ENCODE data around the gene KRTAP10-4. TPM values are rescaled to one million over a fixed set of nuclear protein-coding genes. Genes with fewer than 3 reads are reported as not detected.

The KRTAP10-4 gene
- total and polyA plus RNA-seq, 2 of the 4 experiments (the other 2 are of a cell fraction) = not detected

GRCh38 chr21:44603911-44604310 is 30.4 kb downstream of the KRTAP10-4 start:
- no peak overlapping the region for H3K9ac ChIP-seq (ENCODE audit: low read depth, low read length)
- no TSS peak for BruUV-seq (replicated peaks)
- H2AK9ac ChIP-seq (replicated peaks; ENCODE audit: low read depth, low read length, poor library complexity) = no peak overlapping the region
- no peak overlapping the region for H2BK120ac ChIP-seq (ENCODE audit: low read depth, low read length)
- in situ Hi-C loops (cut with MboI; ENCODE audit: low sequenced_read_pairs) = no loop called here
- no peak overlapping the region for H4K91ac ChIP-seq (ENCODE audit: insufficient read depth, low read depth, low read length)
- TF ChIP-seq CEBPB (IDR thresholded peaks at IDR 0.05; ENCODE audit: low read depth, low read length) (no peak), NFE2L2 (IDR thresholded peaks at IDR 0.05; ENCODE audit: low read depth, low read length) (no peak), POLR2A (IDR thresholded peaks at IDR 0.05; ENCODE audit: low read depth, low read length) (no peak), CHD1 (IDR thresholded peaks at IDR 0.05; ENCODE audit: low read depth, low read length) (no peak)
- no peaks in the 10 kb centered on the region for H3K4me1 ChIP-seq (ENCODE audit: control insufficient read depth, insufficient read depth, low read length)
- no peak overlapping the region for H3K27ac ChIP-seq (ENCODE audit: insufficient read depth, low read length)
- H2AK5ac ChIP-seq (ENCODE audit: low read depth, low read length) = no peak overlapping the region
- no peak overlapping the region for H3K18ac ChIP-seq (ENCODE audit: low read depth, low read length)
- no peak for DNase-seq
- ATAC-seq (ENCODE audit: low read depth) = no peak
- no peaks in the 10 kb centered on the region for H3K9me1 ChIP-seq (ENCODE audit: insufficient read depth, low read length)
- no peaks in the 10 kb centered on the region for H4K20me1 ChIP-seq (ENCODE audit: insufficient read depth, low read length)
- ChIA-PET CTCF (no interaction called here), POLR2A (ENCODE audit: unreplicated experiment) (no interaction called here)
- H2AFZ ChIP-seq (replicated peaks; ENCODE audit: low read length, poor library complexity) = no peak overlapping the region
- H3K4me2 ChIP-seq (ENCODE audit: low read depth, low read length) = no peak overlapping the region
- dilution Hi-C loops (cut with HindIII; ENCODE audit: low sequenced_read_pairs, unreplicated experiment) = no loop called here
- H4K5ac ChIP-seq (ENCODE audit: low read depth, low read length) = no peak overlapping the region
- H3K4ac ChIP-seq (ENCODE audit: low read depth, low read length) = no peak overlapping the region
- no peak overlapping the region for H4K8ac ChIP-seq (ENCODE audit: low read depth in 2 of 2, low read length in 2 of 2)
- no peaks in the 10 kb centered on the region for H3K9me3 ChIP-seq (ENCODE audit: control insufficient read depth, insufficient read depth, low read length)
- H2BK5ac ChIP-seq (ENCODE audit: low read depth, low read length, poor library complexity, severe bottlenecking) = no peak overlapping the region
- no peak overlapping the region for H2BK15ac ChIP-seq (ENCODE audit: low read depth, low read length)
- no peak overlapping the region for H3K23ac ChIP-seq (ENCODE audit: low read depth, low read length)
- no peak overlapping the region for H3K4me3 ChIP-seq (ENCODE audit: insufficient read depth, low read depth, low read length)
- H3K27me3 ChIP-seq (ENCODE audit: control insufficient read depth, insufficient read depth, low read length) = peaks cover 2% of the 10 kb centered on the region
- no peak overlapping the region for H2BK20ac ChIP-seq (ENCODE audit: low read depth, low read length)
- 26% methylated on average over 4 of the region's 8 CpGs; no CpG with 5 or more reads in 1 of the 2 experiments for WGBS, 2 experiments (ENCODE audit: extremely low coverage in 2 of 2, insufficient read length in 1 of 2)
- no peaks in the 10 kb centered on the region for H3K79me1 ChIP-seq (ENCODE audit: low read depth in 1 of 2, low read length in 2 of 2)
- no peaks in the 10 kb centered on the region for H3K36me3 ChIP-seq (ENCODE audit: control insufficient read depth, insufficient read depth, low read length)
- no peak overlapping the region for H3K56ac ChIP-seq (ENCODE audit: extremely low read depth, insufficient read depth, low read length)
- H3K14ac ChIP-seq (replicated peaks; ENCODE audit: low read depth, low read length) = no peak overlapping the region
- intact Hi-C loops (cut with micrococcal nuclease) = no loop called here

Measured in IMR-90 (cell line).